ENCODE measurements around the gene SDR9C7.

DNA sequence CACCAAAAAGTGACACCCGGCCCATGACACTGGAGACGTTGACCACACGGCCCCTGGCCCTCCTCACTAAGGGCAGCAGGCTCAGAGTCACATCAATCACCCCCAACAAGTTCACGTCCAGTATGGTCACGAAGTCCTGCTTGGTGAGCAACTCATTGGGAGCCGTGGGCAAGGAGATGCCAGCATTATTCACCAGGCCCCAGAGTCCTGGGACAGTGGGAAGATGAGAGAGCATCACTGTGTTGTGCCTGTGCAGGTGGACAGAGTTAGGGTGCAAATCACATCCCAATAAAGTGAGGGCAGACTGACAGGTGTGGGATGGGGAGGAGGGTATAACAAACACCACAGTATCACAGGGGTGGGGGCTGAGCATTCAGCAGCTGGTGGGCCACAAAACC, 20.7 kb upstream of the SDR9C7 start:
- TF ChIP-seq, protein P1, sequence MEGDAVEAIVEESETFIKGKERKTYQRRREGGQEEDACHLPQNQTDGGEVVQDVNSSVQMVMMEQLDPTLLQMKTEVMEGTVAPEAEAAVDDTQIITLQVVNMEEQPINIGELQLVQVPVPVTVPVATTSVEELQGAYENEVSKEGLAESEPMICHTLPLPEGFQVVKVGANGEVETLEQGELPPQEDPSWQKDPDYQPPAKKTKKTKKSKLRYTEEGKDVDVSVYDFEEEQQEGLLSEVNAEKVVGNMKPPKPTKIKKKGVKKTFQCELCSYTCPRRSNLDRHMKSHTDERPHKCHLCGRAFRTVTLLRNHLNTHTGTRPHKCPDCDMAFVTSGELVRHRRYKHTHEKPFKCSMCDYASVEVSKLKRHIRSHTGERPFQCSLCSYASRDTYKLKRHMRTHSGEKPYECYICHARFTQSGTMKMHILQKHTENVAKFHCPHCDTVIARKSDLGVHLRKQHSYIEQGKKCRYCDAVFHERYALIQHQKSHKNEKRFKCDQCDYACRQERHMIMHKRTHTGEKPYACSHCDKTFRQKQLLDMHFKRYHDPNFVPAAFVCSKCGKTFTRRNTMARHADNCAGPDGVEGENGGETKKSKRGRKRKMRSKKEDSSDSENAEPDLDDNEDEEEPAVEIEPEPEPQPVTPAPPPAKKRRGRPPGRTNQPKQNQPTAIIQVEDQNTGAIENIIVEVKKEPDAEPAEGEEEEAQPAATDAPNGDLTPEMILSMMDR (IDR thresholded peaks at IDR 0.05): no peak
- no peak for TF ChIP-seq ZFX (IDR thresholded peaks at IDR 0.05; ENCODE audit: borderline replicate concordance)

Data from 22Rv1 (cell line).